CD4-positive, alpha-beta T cell treated with Interleukin-15 for 1 hour (primary cell): ENCODE results near the gene STK11.

Experiments
- DNase-seq: peaks from one replicate; pipeline ENCODE4 v3.0.0-alpha.2; 2020

The STK11 gene, protein sequence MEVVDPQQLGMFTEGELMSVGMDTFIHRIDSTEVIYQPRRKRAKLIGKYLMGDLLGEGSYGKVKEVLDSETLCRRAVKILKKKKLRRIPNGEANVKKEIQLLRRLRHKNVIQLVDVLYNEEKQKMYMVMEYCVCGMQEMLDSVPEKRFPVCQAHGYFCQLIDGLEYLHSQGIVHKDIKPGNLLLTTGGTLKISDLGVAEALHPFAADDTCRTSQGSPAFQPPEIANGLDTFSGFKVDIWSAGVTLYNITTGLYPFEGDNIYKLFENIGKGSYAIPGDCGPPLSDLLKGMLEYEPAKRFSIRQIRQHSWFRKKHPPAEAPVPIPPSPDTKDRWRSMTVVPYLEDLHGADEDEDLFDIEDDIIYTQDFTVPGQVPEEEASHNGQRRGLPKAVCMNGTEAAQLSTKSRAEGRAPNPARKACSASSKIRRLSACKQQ

GRCh38 chr19:1205114-1206099 is at the start of gene STK11:
Gene STK11, plus strand, starts transcription at chr19:1205778. Its CDS starts 1,136 bp downstream, at chr19:1206914.
- DNase-seq: peak; percentile 98

GRCh38 chr19:1156305-1156801 is 49.2 kb upstream of the STK11 start:
- DNase-seq: no peak

DNA sequence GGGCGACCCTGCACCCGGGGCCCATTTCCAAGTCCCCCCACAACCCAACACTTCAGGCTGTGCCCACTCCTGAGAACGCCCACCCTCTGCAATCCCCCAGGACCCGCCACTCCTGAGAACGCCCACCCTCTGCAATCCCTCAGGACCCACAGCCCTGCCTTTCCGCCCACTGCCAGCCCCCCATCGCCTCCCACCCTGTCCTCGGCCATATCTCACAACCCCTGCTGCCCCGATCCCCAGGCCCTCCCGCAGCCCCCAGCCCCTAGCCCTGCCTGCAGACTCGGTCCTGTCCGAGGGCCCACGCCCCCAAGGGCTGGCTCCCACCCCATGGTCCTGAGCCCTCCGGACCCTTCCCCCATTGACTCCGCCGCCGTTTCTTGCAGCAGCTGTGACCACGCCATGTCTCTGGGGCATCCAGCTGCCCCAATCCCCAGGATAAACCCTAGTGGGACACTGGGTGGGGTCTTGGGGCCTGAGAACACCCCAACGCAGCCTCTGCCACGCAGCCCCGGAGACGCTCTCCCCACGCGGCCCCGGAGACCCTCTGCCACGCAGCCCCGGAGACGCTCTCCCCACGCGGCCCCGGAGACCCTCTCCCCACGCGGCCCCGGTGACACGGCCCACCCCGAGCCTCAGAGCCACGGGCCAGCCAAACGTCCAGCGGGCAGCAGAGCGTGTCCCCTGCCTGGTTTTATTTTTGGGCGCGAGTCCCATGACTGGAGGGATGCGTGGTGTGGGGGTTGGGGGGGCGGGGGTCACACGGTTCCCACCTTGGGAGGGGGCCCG is 48.6 kb upstream of the STK11 start:
- no peak for DNase-seq

- DNase-seq: no peak
These were observed 47.4 kb upstream of the STK11 start for GRCh38 chr19:1157931-1158884.

- no peak for DNase-seq
These were observed 46.6 kb upstream of the STK11 start for GRCh38 chr19:1158885-1159448.

GRCh38 chr19:1159864-1160595 is 45.5 kb upstream of the STK11 start:
- no peak for DNase-seq

GRCh38 chr19:1161716-1162115 is 43.9 kb upstream of the STK11 start:
- no peak for DNase-seq

DNA sequence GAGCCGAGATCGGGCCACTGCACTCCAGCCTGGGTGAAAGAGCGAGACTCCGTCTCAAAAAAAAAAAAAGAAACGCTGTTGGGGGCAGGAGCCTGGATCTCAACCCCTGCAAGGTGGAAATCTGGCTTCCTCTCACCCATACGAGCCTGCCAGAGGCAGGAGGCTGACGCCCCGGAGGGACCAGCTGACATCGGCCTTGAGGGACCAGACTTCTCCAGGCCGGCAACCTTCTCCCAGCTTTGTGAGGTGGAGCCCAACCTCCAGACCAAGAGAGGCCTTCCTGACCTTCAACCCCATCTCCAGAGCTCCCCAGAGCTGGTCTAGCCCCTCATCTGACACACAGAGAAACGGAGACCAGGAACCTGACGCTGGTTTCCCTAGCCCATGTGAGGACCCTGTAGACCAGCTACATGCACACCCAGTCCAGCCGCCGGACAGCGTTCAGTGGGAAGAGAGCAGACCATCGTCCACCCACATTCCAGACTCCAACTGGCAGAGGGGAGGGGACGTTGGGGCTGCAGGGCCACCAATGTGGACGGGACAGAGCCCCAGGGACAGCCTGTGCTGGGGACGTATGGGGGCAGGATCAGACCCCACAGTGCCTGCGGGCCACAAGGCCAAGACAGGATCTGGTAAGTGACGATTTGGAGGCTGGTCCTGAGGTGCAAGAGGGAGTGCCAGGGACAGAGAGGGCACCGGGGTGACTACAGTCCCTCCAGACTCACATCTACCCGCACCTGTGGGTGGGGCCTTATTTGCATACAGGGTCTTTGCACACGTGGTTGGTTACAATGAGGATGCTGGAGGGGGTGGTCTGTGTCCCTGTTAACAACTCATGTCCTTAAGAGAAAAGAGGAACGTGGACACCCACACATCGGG is 42.9 kb upstream of the STK11 start:
- DNase-seq: no peak

GRCh38 chr19:1163283-1163933 is 42.2 kb upstream of the STK11 start:
- no peak for DNase-seq

- no peak for DNase-seq
These were observed 41.5 kb upstream of the STK11 start for GRCh38 chr19:1163934-1164683.

DNA sequence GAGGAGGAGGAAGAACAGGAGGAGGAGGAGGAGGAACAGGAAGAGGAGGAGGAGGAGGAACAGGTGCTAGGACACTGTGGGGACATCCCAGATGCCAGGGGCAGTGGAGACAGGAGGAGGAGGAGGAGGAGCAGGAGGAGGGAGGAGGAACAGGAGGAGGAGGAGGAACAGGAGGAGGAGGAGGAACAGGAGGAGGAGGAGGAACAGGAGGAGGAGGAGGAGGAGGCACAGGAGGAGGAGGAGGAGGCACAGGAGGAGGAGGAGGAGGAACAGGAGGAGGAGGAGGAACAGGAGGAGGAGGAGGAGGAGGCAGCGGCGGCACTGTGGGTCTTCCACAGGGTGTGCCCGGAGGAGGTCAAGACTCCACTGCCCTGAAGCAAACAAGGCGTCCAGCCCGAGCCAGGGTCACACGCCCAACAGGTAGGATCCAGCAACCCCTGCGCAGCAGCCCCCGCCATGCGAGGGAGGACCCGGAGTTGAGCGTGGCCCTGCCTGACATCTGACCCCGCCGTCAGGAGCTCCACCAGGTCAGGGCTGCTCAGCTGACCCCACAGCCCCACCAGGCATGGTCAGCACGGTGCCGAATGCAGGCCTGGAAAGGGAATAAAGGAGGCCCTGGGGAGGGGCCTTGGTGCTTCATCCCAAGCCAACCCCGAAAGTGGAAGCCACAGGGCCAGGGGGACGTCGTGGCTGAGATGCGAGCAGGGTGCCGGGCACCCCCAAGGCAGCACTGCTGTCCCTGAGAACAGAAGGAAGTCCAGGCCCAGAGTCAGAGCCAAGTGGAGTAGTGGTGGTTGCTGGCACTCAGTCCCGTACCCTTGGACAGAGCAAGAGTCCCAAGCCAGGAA is 40.7 kb upstream of the STK11 start:
- DNase-seq: no peak

- no peak for DNase-seq
These were observed 38.6 kb upstream of the STK11 start for GRCh38 chr19:1166872-1167573.

DNA sequence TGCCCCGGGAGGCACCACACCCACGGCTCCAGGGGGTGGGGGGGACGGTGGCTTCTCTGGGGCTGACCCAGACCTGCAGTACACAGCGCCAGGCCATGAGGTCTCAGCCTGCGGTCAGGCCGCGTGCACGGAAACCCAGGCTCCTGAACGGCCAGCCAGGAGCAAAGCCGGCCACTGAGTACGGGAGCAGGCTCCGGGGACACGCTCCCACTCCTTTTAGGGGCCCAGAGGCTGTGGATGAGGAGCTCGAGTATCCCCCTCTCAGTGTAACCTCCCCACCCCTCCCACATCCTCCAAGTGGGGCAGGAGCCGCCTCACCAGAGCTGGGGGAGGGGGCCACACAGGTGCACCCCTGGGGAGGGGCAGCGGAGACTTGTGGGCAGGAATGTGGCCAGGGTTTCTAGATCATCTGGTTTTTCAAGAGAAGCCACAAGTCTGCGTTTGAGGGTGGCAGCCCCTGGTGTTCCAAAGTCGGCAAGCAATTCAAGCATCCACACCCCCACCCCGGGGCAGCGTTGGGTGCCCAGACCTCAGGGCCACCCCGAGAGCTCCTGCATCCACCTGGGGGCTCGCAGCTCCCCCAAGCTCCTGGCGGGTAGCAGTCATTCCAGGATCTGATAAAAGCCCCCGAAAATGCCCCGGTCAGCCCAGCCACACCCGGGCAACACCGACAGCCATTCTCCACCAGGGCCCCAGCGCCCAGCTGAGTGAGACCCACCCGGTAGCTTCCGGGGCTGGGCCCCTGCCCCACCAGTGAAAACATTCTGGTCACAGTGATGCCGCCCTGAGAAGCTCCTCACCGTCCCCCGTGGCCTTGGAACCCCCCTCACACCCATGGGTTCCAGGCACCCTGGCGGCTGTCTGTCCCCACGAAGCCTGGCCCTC is 37.6 kb upstream of the STK11 start:
- no peak for DNase-seq

GRCh38 chr19:1168572-1169410 is 36.8 kb upstream of the STK11 start:
- no peak for DNase-seq
